ENCODE measurements around the gene TMEM63A. TPM values are rescaled to one million over a fixed set of nuclear protein-coding genes. Genes with fewer than 3 reads are reported as not detected.

The TMEM63A gene
- total RNA-seq, 3 donors from 2014 or later: 69.6 to 88.0 (median 80.6) TPM

GRCh38 chr1:225887030-225887314 is 4.8 kb upstream of the TMEM63A start:
- TF ChIP-seq POLR2A (IDR thresholded peaks at IDR 0.05): no peak
- no peak for TF ChIP-seq POLR2AphosphoS5 (IDR thresholded peaks at IDR 0.05)
- no peak for TF ChIP-seq CTCF (IDR thresholded peaks at IDR 0.05)
- DNase-seq (ENCODE audit: low spot score in 2 of 2): no peak
- Histone ChIP-seq H3K27me3 (no peaks in the 10 kb centered on the region), H3K4me1 (peaks cover 0 to 5% of the 10 kb centered on the region in 2 donors), H3K4me3 (no peak overlapping the region), H3K36me3 (no peaks in the 10 kb centered on the region), H3K9me3 (no peaks in the 10 kb centered on the region), H3K27ac (no peak overlapping the region)
- intact Hi-C loops (cut with DNase I; ENCODE audit: low total_unique reads): no loop called here

GRCh38 chr1:225886159-225887029 is 4.2 kb upstream of the TMEM63A start:
- no peaks in the 10 kb centered on the region for H3K36me3 ChIP-seq
- no peak overlapping the region for H3K4me3 ChIP-seq
- peaks cover 0 to 5% of the 10 kb centered on the region in 2 donors for H3K4me1 ChIP-seq
- no peaks in the 10 kb centered on the region for H3K9me3 ChIP-seq
- DNase-seq (ENCODE audit: low spot score in 2 of 2): no peak
- no peak for TF ChIP-seq POLR2AphosphoS5 (IDR thresholded peaks at IDR 0.05)
- no peak for TF ChIP-seq CTCF (IDR thresholded peaks at IDR 0.05)
- no peak for TF ChIP-seq POLR2A (IDR thresholded peaks at IDR 0.05)
- no peaks in the 10 kb centered on the region for H3K27me3 ChIP-seq
- intact Hi-C loops (cut with DNase I; ENCODE audit: low total_unique reads): no loop called here
- H3K27ac ChIP-seq: no peak overlapping the region

GRCh38 chr1:225885336-225885735 is 3.2 kb upstream of the TMEM63A start:
- no peaks in the 10 kb centered on the region for H3K36me3 ChIP-seq
- intact Hi-C loops (cut with DNase I; ENCODE audit: low total_unique reads): no loop called here
- DNase-seq (ENCODE audit: low spot score in 2 of 2): no peak
- no peaks in the 10 kb centered on the region for H3K9me3 ChIP-seq
- H3K4me1 ChIP-seq: peaks cover 0 to 5% of the 10 kb centered on the region in 2 donors
- H3K27ac ChIP-seq: no peak overlapping the region
- no peaks in the 10 kb centered on the region for H3K27me3 ChIP-seq
- TF ChIP-seq POLR2AphosphoS5 (IDR thresholded peaks at IDR 0.05): no peak
- H3K4me3 ChIP-seq: no peak overlapping the region

- H3K27me3 ChIP-seq: no peaks in the 10 kb centered on the region
- no peak for TF ChIP-seq POLR2AphosphoS5 (IDR thresholded peaks at IDR 0.05)
- TF ChIP-seq POLR2A (IDR thresholded peaks at IDR 0.05): no peak
- no peak for TF ChIP-seq CTCF (IDR thresholded peaks at IDR 0.05)
- intact Hi-C loops (cut with DNase I; ENCODE audit: low total_unique reads): loop anchor here (5.0 kb wide), 1 partner anchor 39 kb away; the partner anchor contains the start of gene PYCR2
- peaks cover 0 to 9% of the 10 kb centered on the region in 2 donors for H3K4me1 ChIP-seq
- no peaks in the 10 kb centered on the region for H3K36me3 ChIP-seq
- H3K9me3 ChIP-seq: no peaks in the 10 kb centered on the region
- no peak for DNase-seq (ENCODE audit: low spot score in 2 of 2)
- H3K4me3 ChIP-seq: peak overlapping the region in 1 of 3 donors; percentile 92
- peak overlapping the region in 1 of 2 donors; percentile 98 for H3K27ac ChIP-seq
Observed at GRCh38 chr1:225883616-225884265, 1.6 kb upstream of the TMEM63A start.

GRCh38 chr1:225882694-225883615 is 775 bp upstream of the TMEM63A start:
- peak overlapping the region; percentile 96 to 98 for H3K27ac ChIP-seq
- peaks cover 7 to 9% of the 10 kb centered on the region in 2 donors for H3K4me1 ChIP-seq
- H3K4me3 ChIP-seq: peak overlapping the region; percentile 92 to 98 (median 95)
- H3K27me3 ChIP-seq: no peaks in the 10 kb centered on the region
- peak in 1 of 2 donors; percentile 24 for DNase-seq (ENCODE audit: low spot score in 2 of 2)
- intact Hi-C loops (cut with DNase I; ENCODE audit: low total_unique reads): loop anchor here (5.0 kb wide), 1 partner anchor 39 kb away; the partner anchor contains the start of gene PYCR2
- H3K36me3 ChIP-seq: no peaks in the 10 kb centered on the region
- no peaks in the 10 kb centered on the region for H3K9me3 ChIP-seq
- peak in 1 of 3 donors; percentile 5 for TF ChIP-seq CTCF (IDR thresholded peaks at IDR 0.05)
- no peak for TF ChIP-seq POLR2AphosphoS5 (IDR thresholded peaks at IDR 0.05)
- no peak for TF ChIP-seq POLR2A (IDR thresholded peaks at IDR 0.05)

All from breast epithelium (tissue), 4 donors.